GM19395 (cell line): Measurements from ENCODE around the gene CTIF.
A peak's percentile ranks its signal among the peaks of the same experiment; 100 is the strongest.

Experiments used
- ATAC-seq: cut with Tn5 transposase; IDR thresholded peaks from one replicate; pipeline ENCODE4 v1.9.1; 2021; ENCODE audit warnings: mild to moderate bottlenecking, moderate library complexity; ENCODE audit not compliant: unreplicated experiment

The CTIF gene

DNA sequence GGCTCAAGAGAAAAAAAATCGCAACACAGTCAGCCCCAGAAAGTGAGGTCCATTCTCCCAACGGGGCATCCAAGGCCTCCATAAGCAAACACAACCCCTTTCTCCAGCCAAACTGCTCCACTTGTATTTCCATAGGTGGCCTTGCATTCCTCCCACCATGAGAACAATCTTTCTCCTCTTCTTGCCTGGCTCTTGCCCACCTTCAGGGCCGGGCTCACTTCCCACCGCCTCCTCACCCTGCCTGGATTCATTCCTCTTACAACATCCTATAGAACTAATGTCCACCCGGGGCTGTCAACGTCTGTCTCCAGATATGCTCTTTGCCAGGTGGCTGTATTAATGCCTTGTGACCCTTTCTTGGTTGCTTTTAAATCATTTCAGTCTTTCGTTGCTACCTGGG lies 287.4 kb downstream of the CTIF start:
- no peak for ATAC-seq

DNA sequence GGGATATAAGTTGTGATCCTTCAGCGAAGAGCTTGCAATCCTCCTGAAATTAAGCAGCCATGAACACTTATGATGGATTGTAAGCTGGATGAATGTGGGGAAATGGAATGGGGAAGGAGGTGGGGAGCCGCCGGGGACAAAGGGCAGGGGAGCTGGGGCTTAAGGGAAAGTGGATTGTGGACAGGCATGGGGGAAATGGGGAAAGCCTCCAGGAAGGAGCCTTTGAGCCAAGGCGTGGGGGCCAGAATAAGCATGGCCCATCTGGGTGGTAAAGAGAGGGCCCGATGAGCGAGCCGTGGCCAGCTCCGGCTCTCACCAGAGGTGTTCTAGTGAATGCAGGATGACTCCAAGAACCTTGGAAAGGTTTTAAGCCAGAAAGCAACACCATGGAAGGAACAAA lies 288.0 kb downstream of the CTIF start:
- ATAC-seq, result no peak

DNA sequence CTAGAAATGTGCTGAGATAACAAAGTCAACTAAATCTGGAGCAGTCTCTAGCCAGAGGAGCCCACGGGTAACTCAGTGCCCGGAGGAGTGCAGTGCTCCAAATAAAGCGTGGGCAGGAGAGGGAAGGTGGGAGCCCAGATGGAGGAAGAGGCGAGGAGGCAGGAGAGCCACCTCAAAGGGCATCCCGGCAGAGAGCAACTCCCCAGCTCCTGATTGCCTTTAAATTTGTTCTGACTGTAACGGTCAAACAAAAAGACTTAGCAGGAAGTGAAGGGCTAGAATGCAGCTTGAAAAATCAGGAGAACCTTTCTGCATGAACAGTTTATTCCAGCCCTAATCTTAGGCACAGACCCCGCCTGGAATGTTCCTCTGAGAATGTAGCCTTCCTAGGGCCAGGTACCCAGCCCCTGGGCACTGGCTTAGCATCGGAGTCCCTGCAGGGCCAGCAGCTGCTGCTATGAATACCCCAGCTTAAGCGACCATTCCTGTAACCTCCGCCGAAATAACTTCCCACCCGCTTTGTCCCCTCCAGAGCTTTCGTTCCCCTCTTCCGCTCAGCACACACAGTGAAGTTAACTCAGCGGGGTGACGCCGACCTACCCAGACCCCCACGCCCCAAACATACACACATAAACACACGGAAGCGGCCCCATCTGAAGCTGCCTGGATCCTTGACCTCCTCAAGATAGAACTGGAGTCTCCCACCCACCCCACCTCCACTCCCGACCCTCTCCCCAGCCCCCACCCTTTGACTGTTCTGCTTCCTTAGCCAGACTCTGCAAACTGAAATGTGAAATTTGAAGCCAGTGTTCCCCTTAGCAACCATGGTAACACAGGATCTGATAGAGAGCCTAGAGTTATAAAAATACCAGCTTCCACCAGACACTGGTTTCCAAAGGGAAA lies 288.7 kb downstream of the CTIF start:
- no peak for ATAC-seq

DNA sequence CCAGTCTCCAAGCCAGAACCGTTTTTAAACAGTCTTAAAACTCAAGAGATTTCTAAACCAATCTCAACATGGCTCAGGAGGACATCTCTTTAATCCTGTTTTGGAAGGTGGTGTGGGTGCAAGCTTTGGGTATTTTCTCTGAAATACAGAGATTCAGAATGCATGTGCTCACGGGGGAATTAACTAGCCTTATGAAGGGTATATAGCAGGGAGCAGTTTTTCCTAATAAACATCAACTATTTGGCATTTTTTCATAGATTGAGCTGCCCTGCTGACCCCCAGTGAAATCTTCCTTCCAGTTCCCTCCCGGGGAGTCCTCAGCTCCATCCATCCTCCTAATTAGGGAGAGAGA lies 289.3 kb downstream of the CTIF start:
- ATAC-seq, result no peak

DNA sequence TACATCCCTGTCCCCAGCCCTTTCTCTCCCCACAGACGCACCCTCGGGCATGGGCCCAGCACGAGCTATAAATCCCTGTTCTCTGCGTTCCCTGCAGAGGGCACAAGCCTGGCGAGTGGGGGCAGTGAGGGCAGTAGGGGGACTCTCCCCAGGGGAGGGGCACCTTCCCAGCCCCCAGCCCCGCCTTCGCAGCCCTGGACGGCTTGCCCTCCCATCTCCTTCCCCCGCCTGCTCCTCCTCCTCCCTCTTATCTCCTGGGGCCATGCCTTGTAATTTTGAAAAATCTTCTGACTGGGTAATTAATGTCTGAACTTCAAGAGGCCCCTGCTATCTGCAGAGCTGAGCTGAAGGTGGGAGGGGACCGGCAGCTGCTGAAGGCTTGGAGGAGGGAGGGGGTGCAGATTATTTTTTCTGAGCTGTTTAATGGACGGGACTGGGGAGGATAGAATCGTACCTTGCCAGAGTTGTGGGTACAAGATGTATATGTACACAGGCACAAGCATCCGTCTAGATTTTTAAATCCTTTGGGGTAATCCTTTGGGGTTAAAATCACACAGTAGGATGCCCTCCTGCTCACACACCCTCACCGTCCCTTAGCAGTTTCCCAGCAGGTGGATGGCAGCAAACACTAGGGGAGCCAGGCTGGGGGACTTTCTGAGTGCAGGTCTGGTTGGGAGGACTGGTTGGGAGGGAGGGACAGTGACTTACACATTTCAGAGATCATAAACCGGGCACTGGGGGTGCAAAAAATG lies 290.0 kb downstream of the CTIF start:
- no peak for ATAC-seq

DNA sequence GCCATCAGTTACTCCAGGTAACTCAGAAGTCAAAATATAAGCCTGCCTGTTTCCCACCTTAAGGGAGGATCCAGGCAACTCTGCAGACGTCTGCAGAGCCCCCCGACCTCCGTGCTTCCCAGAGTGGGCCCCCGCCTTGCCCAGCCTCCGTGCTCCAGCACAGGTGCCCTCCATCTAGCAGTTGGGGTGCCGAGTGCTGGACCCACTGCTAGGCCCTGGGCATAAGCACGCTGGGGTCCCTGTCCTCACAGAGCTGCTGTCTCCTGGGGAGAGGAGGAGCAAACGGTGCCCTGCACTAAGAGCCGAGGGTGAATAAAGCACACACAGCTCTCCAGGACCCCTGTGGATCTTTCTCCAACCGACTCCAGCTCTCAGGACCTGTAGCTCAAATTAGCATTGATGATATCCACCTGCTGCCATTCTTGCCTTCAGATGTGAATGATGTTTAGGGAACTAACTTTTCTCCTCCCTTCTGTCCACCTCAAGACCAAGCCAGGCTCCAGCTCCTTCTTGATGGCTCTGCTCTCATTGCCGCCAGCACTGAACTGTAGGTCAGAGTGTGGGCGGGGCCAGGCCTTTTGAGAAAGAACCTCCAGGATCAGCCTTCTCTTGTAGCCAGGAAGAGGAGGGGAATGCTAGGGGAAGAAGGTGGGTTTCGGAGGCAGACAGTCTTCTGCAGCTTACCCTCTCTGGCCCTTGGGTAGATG lies 290.8 kb downstream of the CTIF start:
- ATAC-seq, result no peak

DNA sequence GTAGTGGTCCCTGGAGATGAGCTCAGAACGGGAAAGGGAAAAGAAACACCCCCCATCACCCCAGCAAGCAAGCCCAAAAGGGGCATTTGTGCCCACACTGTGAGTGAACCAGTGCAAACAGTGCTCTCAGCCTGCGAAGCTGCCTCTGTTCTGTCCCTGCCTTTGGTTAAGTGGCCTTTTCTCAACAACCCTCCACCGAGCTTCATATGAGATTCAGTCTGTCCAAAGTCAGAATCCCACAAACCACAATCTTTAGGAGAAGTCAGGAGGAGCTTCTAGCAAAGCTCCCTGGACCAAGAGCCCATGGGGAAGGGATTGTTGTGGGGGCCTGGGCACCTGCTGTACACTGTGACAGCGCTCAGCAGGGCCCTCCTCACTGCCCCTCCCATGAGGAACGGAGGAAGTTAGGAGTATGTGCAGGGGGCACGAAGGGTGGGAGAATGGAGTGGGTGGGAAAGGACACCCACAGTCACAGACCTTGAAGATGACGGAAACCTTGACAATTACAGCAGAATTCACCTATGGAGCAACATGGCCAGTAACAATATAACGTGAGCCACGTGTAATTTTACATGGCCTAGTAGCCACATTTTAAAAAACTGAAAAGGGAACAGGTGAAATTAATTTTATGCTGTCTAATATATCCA lies 292.4 kb downstream of the CTIF start:
- ATAC-seq, result no peak

DNA sequence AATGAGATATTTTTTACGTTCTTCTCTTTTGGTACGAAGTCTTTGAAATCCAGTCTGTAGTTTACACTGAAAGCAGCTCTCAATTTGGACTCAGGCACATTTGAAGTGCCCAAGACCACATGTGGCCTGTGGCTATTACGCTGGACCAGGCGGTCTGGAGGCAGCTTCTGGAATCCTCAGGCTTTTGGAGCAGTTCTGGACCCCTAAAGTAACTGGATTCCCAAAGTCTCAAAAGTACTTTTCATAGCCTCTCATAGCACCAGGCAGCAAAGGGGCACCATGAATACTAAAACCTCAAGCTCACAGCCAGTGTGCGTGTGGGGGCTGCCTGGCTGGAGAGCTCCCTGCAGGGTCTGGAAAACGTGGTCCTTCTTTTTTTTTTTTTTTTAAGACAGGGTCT lies 293.0 kb downstream of the CTIF start:
- no peak for ATAC-seq

DNA sequence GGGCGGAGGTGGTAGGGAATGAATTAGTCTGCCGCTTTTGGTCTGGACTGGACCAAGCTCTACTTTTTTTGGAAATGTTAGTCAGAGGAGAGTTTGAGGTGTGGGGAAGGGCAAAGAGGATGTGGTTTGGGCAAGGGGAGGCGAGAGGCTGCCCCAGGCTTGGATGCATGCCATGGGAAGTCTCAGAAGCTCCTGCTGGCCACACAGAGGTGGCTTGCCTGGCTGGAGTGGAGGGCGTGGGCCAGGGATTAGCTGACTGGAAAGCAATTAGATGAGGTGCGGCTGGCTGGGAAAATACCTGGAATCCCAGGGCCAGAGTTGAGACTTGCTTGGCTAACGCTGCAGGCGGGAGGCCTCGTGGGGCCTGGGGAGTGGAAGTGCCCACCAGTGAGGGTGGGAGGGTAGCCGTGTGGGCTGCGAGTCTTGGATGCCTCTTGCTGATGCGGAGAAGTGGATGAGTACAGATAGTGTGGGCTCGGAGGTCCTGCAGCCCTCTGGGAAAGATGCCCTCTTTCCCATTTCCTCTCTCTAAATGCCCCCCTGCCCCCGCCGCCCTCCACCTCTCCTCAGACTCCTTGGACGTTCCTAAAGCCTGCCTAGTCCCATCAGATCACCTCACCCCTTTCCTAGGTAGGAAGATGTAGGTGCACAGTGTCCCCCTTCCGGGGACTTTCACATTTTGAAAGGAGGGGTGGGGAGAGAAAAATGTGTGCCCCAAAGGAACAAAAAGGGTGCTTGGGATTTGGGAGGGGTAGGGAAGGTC lies 294.3 kb downstream of the CTIF start:
- no peak for ATAC-seq

DNA sequence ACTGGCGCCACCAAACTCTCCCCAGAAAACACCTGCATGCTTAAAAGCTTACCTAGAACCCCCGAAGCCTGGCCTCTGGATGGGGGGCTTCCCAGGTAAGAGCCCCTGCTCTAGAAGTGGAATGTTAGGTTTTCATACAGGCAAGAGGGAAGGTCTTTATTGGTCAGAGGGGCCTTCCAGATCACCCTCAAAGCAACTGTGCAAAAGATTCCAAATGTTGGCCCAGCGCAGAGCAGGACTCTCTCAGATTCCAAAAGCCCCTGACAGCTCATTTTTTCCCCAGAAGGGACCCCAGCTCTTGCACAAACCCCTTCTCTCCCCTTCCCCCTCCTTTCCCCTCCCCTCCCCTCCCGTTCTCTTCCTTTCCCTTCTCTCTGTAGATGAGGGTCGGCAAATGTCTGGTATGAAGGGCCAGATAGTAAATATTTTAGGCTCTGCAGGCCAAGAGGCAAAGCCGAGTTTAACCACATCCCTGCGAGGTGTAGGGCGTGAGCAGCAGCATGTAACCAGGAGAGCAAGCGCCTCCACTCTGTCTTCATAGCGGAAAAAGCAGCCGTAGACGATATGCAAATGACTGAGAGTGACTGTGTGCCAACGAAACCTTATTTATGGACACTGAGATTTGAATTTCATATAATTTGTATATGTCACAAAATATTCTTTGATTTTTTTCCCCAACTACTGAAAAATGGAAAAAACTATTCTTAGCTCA lies 295.0 kb downstream of the CTIF start:
- peak; percentile 81 for ATAC-seq

DNA sequence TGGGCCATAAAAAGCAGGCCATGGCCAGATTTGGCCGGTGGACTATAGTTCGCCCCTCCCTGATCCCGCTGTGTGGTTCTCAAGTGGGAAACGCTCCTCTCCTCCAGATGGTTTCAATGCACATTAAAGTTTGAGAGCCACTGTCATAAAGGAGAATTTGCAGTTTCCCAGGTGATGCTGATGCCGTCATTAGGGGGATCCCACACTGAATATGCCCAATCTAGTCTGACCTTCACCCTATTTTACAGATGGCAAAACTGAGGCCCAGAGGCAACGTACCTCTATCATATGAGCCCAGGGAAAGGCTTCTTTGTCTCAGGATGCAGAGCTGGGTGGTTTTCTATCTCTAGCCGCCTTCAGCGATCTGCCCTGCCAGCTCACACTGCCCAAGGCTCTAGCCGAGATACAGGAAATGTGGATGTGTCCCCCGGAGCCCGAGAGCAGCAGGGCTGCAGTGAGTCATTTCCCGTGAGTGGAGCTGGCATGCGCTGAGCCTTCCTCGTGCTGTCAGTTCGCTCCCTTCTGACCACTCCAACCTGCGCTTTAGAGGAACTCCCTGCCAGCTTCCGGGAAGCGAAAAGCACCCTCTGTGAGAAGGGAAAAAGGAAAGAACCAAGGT lies 295.7 kb downstream of the CTIF start:
- peak; percentile 62 for ATAC-seq

DNA sequence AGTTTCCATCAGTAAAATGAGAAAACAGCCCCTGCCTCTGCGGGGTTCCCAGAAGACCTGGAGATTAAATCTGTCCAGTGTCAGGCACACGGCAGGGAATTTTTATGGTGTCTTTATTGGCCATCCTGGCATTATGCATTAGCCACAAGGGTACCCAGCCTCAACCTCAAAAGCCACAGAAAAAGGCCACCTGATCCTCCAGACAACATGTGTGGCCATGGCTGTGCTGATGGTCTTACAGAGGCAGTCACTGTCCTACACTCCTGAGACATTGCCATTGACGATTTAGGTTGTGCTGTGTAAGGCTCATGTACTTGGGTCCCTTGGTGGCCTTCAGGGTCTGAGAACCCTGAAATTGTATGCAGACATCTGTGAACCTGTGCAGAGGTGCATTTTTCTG lies 296.3 kb downstream of the CTIF start:
- no peak for ATAC-seq

DNA sequence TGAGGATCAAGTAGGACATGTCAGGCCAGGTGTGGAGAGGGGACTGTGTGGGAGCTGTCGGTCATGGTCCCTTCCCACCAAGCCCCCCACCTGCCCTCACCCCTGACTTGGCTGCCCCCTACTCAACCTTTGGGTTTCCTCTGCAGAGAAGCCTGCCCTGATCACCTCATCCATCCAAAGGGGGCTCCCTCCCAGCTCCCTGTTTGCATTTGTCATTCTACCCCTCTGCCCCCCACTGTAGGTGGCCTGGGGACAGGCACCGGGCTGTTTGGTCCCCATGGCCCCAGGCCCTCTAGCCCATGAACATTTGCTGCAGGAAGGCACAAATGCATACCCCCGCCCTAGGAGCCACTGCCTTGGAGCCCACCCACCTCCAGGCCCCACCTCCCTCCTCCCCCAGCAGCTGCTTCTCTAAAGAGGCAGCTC lies 296.9 kb downstream of the CTIF start:
- ATAC-seq, result no peak

DNA sequence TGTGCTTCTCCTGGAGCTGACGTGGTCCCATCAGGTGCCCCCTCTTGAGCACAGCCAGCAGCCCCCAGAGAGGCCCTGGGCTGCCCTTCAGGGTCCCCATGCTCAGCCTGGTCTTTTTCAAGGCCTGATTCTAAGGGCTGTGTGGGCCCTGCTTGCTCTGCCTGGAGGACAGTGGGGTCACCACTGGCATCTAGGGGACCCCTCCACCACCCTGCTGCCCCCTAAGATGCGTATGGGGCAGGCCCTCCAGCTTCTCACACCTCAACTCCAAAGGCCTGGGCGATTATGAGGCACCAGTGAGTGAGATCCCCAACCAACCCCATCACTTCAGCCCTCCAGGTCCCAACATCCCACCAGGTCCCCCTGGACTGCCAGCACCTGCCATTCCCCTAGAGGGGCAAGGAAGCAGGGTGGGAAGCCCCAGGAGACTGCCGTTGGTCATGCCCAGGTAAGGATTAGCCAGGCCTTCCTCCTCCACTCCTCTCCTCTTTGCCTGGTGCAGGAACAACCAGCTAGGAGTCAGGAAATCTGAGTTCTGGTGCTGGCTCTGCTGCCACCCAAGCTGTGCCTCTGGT lies 297.5 kb downstream of the CTIF start:
- ATAC-seq, result no peak

DNA sequence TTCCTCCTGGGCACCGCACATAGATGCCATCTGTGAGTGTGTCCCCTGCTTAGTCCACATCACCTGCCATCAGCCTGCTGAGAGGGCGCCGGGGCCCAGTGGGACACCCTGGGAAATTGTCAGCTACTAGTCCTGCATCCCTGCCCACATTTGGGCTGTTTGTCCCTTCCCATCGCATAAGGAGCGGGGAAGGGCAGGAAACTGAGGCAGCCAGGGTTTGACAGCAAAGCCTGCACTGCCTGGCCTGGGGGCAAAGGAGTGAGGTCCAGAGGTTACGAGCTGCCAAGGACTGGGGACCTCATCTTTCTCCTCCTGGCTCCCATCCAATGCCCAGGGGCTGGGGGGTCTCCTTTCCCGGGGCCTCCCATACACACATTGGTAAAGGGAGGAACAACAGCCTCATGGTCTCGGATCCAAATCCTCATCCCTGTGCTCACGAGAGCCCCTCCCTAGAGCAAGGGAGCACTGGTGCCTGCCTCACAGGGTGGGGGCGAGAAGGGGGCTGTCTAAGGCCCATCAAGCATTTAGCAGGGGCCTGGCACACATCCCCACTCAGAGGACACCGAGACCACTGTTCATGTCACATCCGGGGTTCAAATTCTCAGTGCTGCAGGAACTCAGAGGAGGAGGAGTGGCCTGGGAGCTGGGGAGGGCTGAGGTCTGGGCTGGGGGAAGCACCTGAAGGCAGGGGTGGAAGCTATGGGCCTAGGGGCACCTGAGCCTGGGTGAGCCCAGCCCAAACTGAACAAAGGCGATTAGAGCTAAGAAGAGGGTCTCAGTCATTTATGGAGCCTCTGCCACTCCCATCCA lies 298.2 kb downstream of the CTIF start:
- no peak for ATAC-seq

DNA sequence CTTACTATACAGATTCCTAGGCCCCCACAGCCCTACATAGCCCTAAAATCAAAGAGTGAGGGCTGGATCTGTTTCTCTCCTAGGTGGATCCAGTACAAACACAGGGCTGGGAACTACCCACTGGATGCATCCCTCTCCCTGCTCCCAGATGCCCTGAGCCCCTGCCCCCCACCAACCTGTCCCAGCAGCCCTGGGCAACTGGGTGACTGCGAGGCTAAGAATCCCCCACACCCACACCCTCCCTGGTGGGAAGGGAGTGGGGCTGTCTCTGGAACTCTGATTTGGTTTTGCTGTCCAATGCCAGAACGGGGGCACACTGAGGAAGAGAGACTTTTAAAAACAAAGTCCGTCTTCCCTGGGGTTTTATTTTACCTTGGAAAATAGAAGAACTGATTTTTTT lies 298.8 kb downstream of the CTIF start:
- ATAC-seq, result no peak

DNA sequence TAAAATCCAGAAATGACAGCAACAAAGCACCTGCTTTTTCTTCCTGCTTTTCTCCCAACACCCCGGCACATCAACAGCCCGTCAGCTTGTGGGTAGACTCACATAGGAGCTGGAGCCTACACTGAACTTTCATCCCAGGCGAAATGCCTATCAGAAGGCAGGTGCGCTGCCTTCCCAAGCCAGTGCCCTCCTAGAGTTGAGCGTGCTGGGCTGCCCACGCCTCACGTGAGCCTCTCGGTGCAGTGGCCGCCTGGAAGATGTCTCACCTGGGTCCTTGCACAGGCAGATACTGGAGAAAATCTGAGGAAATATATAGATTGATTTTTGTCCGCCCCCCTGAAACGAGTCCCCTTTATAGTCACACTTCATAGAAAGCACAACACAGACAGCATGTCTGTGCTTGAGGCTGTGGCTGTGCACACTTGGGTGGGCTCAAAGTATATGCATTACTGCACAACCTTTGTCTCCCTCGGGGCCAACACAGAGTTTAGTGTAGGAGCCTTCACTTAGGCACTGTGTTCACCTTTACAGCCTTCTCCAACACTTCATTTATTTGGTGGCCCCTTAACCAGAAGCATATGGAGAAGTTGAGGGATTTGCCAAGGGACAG lies 299.4 kb downstream of the CTIF start:
- no peak for ATAC-seq
